Measurements from ENCODE around the gene ZGPAT.

DNA sequence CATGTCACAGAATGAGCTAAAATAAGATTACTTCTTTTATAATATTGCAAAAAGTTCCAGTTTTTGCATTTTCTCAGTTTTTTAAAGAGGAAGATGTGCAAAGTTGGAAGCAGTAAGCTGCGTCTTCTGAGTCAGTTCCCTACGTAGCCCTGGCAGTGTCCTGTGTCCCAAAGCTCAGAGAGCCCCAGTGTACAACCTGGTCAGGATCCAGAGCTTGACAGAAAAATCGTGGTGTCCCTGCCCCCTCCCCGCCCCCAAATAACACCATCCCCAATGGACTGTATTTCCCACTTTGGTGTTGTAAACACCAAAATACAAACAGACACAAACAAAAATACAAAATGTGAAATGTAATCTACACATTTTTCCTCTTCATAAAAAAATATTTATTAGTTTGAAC, 36.3 kb downstream of the ZGPAT start:
- TF ChIP-seq, protein P1, sequence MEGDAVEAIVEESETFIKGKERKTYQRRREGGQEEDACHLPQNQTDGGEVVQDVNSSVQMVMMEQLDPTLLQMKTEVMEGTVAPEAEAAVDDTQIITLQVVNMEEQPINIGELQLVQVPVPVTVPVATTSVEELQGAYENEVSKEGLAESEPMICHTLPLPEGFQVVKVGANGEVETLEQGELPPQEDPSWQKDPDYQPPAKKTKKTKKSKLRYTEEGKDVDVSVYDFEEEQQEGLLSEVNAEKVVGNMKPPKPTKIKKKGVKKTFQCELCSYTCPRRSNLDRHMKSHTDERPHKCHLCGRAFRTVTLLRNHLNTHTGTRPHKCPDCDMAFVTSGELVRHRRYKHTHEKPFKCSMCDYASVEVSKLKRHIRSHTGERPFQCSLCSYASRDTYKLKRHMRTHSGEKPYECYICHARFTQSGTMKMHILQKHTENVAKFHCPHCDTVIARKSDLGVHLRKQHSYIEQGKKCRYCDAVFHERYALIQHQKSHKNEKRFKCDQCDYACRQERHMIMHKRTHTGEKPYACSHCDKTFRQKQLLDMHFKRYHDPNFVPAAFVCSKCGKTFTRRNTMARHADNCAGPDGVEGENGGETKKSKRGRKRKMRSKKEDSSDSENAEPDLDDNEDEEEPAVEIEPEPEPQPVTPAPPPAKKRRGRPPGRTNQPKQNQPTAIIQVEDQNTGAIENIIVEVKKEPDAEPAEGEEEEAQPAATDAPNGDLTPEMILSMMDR (conservative IDR thresholded peaks at IDR 0.05; ENCODE audit: low read length): no peak
- TF ChIP-seq EZH2phosphoT487 (IDR thresholded peaks at IDR 0.05; ENCODE audit: borderline replicate concordance): no peak
